GM12873 (cell line): ENCODE measurements around the gene CCR7.

Experiments
- CTCF ChIP-seq: IDR thresholded peaks from 2 replicates; pipeline ENCODE4 v1.5.1; 2012; ENCODE audit warnings: low read depth, mild to moderate bottlenecking, moderate library complexity, low read length, control low read depth; ENCODE audit not compliant: insufficient read depth; ENCODE audit errors: missing control alignments

Gene CCR7

GRCh38 chr17:40510328-40510648, 55.0 kb downstream of the CCR7 start:
- TF ChIP-seq CTCF = no peak

- no peak for TF ChIP-seq CTCF
Observed at GRCh38 chr17:40509626-40510327, 55.5 kb downstream of the CCR7 start.

- no peak for TF ChIP-seq CTCF
Observed at GRCh38 chr17:40506786-40507185, 58.5 kb downstream of the CCR7 start.
